Tibial artery (tissue), 4 donors: ENCODE data around the gene BRIP1.

ENCODE experiments used
- DNase-seq, 2 donors: peaks; one replicate each; pipeline ENCODE4 v3.0.0-alpha.2; 2019
- H3K27ac ChIP-seq, 2 donors: fragments of 200-600 bp; sonication (generic) in 1 of 2; 1 replicate in 1 of 2; 2 replicates in 1 of 2; pipeline ENCODE4 v1.5.1; 2018 to 2019; ENCODE audit warnings: mild to moderate bottlenecking in 1 of 2
- H3K27me3 ChIP-seq, 2 donors: fragments of 200-600 bp; sonication (generic) in 1 of 2; one replicate each; pipeline versions ENCODE4 v1.5.1 to v1.6.0; 2016 to 2019
- H3K36me3 ChIP-seq, 3 donors: fragments of 200-600 bp; sonication (generic) in 2 of 3; one replicate each; pipeline ENCODE4 v1.5.1; 2016 to 2019; ENCODE audit warnings: mild to moderate bottlenecking in 2 of 3
- H3K4me1 ChIP-seq, 4 donors: fragments of 200-600 bp; sonication (generic) in 2 of 4; 1 replicate in 3 of 4; 2 replicates in 1 of 4; pipeline ENCODE4 v1.5.1; 2016 to 2019
- H3K4me3 ChIP-seq, 2 donors: fragments of 200-600 bp; sonication (generic) in 1 of 2; 1 replicate in 1 of 2; 2 replicates in 1 of 2; pipeline ENCODE4 v1.5.1; 2018 to 2019; ENCODE audit warnings: mild to moderate bottlenecking in 2 of 2
- H3K9me3 ChIP-seq, 3 donors: fragments of 200-600 bp; sonication (generic) in 1 of 3; one replicate each; pipeline ENCODE4 v1.5.1; 2016 to 2019
- intact Hi-C: fragments of 100-400 bp; cut with DNase I; formaldehyde crosslinking; loops from one replicate; pipeline ENCODE4 v1.15.0; 2023; ENCODE audit warnings: low total_unique reads
- TF ChIP-seq, protein P1 (sequence below), 2 experiments: fragments of 200-600 bp in 1 of 2; fragments of 450-650 bp in 1 of 2; IDR thresholded peaks; one replicate each; pipeline ENCODE4 v1.5.1; 2017 to 2019; ENCODE audit warnings: antibody characterized with exemption in 2 of 2, mild to moderate bottlenecking in 1 of 2, moderate library complexity in 1 of 2

BRIP1 gene

GRCh38 chr17:61816538-61816937, 46.8 kb downstream of the BRIP1 start:
- Histone ChIP-seq H3K27ac (no peak overlapping the region), H3K36me3 (no peaks in the 10 kb centered on the region), H3K4me3 (no peak overlapping the region), H3K4me1 (no peaks in the 10 kb centered on the region), H3K27me3 (no peaks in the 10 kb centered on the region), H3K9me3 (peaks cover 0 to 8% (median 0%) of the 10 kb centered on the region in 3 donors)
- intact Hi-C loops = no loop called here
- no peak for DNase-seq
- TF ChIP-seq, protein P1, sequence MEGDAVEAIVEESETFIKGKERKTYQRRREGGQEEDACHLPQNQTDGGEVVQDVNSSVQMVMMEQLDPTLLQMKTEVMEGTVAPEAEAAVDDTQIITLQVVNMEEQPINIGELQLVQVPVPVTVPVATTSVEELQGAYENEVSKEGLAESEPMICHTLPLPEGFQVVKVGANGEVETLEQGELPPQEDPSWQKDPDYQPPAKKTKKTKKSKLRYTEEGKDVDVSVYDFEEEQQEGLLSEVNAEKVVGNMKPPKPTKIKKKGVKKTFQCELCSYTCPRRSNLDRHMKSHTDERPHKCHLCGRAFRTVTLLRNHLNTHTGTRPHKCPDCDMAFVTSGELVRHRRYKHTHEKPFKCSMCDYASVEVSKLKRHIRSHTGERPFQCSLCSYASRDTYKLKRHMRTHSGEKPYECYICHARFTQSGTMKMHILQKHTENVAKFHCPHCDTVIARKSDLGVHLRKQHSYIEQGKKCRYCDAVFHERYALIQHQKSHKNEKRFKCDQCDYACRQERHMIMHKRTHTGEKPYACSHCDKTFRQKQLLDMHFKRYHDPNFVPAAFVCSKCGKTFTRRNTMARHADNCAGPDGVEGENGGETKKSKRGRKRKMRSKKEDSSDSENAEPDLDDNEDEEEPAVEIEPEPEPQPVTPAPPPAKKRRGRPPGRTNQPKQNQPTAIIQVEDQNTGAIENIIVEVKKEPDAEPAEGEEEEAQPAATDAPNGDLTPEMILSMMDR (IDR thresholded peaks at IDR 0.05) = no peak

DNA sequence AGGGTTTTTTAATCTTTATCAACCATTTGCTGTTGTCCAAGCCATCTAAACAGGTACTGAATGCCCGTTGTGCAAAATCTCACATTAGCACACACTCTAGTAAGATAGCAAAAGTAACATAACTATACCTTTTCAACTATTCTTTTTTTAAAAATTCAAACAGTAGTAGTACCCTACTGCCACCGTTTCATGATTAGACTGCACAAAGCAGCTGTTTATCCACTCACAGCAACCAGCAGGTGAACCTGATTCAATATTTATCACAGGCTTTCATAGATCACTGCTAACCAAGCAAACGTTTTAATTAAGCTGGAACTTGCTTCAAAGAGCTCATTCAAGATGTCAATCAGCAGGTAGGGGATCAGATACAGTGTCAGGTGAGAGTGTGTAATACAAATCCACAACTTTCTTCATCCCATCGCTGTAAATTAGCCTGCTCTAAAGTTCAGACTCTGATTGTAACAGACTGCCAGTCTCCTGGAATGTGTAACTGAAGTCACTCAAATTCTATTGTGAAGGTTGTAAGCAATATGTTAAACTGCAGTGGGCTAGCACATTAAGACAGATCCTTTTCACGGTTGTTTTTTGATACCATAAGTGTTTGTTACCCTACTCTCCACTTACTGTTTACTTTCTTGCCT, 47.3 kb downstream of the BRIP1 start:
- no peak for DNase-seq
- H3K27me3 ChIP-seq = no peaks in the 10 kb centered on the region
- no peaks in the 10 kb centered on the region for H3K4me1 ChIP-seq
- no peak overlapping the region for H3K27ac ChIP-seq
- no peak overlapping the region for H3K4me3 ChIP-seq
- intact Hi-C loops = no loop called here
- peaks cover 0 to 4% (median 0%) of the 10 kb centered on the region in 3 donors for H3K9me3 ChIP-seq
- no peaks in the 10 kb centered on the region for H3K36me3 ChIP-seq
- TF ChIP-seq, protein P1 (IDR thresholded peaks at IDR 0.05) = no peak

DNA sequence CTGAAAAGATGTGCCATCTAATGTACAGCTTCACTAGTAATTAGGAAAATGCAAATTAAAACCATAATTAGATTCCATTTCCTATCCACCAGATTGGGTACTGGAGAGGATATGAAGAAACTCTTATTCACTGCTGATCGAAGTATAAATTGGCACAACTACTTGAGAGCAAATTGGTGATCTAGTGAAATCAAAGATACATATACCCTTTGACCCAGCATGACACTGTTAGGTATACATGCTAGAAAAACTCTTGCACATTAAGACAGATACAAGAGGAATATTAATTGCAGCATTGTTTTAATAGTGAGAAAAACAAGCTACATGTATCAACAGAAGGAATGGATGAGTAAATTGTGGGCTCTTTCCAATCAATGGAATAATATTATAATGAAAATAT, 48.8 kb downstream of the BRIP1 start:
- intact Hi-C loops = no loop called here
- TF ChIP-seq, protein P1 (IDR thresholded peaks at IDR 0.05) = no peak
- Histone ChIP-seq H3K27me3 (no peaks in the 10 kb centered on the region), H3K4me1 (no peaks in the 10 kb centered on the region), H3K4me3 (no peak overlapping the region), H3K27ac (no peak overlapping the region), H3K36me3 (no peaks in the 10 kb centered on the region), H3K9me3 (no peaks in the 10 kb centered on the region)
- no peak for DNase-seq

- Histone ChIP-seq H3K9me3 (no peaks in the 10 kb centered on the region), H3K36me3 (no peaks in the 10 kb centered on the region), H3K27me3 (no peaks in the 10 kb centered on the region), H3K4me3 (no peak overlapping the region), H3K4me1 (no peaks in the 10 kb centered on the region), H3K27ac (no peak overlapping the region)
- intact Hi-C loops = no loop called here
- TF ChIP-seq, protein P1 (IDR thresholded peaks at IDR 0.05) = no peak
- no peak for DNase-seq
Measured at GRCh38 chr17:61813211-61813610, 50.1 kb downstream of the BRIP1 start.

DNA sequence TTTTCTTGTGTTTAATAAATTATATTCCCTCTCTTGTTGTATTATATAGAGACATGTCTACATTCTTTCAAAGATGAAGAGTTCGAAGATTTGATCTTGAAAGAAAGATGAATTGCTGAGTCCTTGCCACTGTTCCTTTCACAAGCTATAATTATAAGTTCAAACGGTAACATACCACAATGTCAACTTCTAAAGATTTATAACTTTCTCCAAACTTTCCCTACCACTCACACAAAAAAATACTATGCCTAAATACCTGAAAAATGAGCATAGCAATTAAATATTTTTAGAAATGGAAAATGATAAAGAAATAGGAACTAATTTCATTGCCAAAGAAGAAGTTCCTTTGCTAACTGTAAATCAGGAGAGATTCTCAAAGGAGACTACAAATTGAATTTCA, 50.6 kb downstream of the BRIP1 start:
- intact Hi-C loops = no loop called here
- no peak overlapping the region for H3K27ac ChIP-seq
- H3K9me3 ChIP-seq = no peaks in the 10 kb centered on the region
- no peaks in the 10 kb centered on the region for H3K36me3 ChIP-seq
- no peak for DNase-seq
- H3K4me3 ChIP-seq = no peak overlapping the region
- TF ChIP-seq, protein P1 (IDR thresholded peaks at IDR 0.05) = no peak
- H3K4me1 ChIP-seq = no peaks in the 10 kb centered on the region
- H3K27me3 ChIP-seq = no peaks in the 10 kb centered on the region
